ENCODE results near the gene KRTAP9-7. TPM values are rescaled to one million over a fixed set of nuclear protein-coding genes. Genes with fewer than 3 reads are reported as not detected.
"Not testable (repeated sequence)": the region's sequence is repeated elsewhere in the genome, so short reads cannot be mapped to it uniquely, and the experiment has no call there.

The KRTAP9-7 gene
- total RNA-seq, 2 experiments from 2014 or later: not detected

- no peak for DNase-seq
- Mint-ChIP-seq H3K36me3 (no peaks in the 10 kb centered on the region), H3K9me3 (no peaks in the 10 kb centered on the region), H3K4me3 (no peak overlapping the region), H3K27ac (no peak overlapping the region), H3K4me1 (peaks cover 12% of the 10 kb centered on the region), H3K27me3 (no peaks in the 10 kb centered on the region)
Observed at GRCh38 chr17:41256291-41256685, 19.2 kb upstream of the KRTAP9-7 start.

- no peaks in the 10 kb centered on the region for H3K9me3 Mint-ChIP-seq
- H3K36me3 Mint-ChIP-seq: no peaks in the 10 kb centered on the region
- no peak overlapping the region for H3K4me3 Mint-ChIP-seq
- peaks cover 11% of the 10 kb centered on the region for H3K4me1 Mint-ChIP-seq
- no peak overlapping the region for H3K27ac Mint-ChIP-seq
- H3K27me3 Mint-ChIP-seq: no peaks in the 10 kb centered on the region
- DNase-seq: no peak
Observed at GRCh38 chr17:41258406-41258805, 17.1 kb upstream of the KRTAP9-7 start.

- H3K4me3 Mint-ChIP-seq: no peak overlapping the region
- DNase-seq: no peak
- H3K36me3 Mint-ChIP-seq: no peaks in the 10 kb centered on the region
- H3K9me3 Mint-ChIP-seq: no peaks in the 10 kb centered on the region
- no peak overlapping the region for H3K27ac Mint-ChIP-seq
- no peaks in the 10 kb centered on the region for H3K27me3 Mint-ChIP-seq
- H3K4me1 Mint-ChIP-seq: peaks cover 17% of the 10 kb centered on the region
Observed at GRCh38 chr17:41263212-41263611, 12.3 kb upstream of the KRTAP9-7 start.

DNA sequence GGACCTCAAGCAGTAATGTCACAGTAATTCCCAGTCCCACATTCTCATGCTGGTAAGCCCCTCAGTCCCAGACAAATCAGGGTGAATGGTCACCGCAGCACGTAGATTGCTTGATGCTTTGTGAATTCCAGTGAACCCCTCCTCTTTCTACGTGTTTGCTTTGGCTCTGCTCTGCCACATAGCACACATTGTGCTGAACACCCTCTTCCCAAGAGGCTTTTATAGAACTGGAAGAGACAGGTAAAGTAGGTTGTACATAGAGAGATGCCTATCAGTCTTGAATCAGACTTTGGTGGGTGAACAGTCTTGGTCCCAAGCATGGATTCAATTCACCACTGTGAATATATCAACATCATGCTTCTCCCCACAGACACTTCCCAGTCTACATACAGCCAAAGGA is 10.9 kb upstream of the KRTAP9-7 start:
- no peak for DNase-seq
- Mint-ChIP-seq H3K9me3 (no peaks in the 10 kb centered on the region), H3K36me3 (no peaks in the 10 kb centered on the region), H3K4me3 (no peak overlapping the region), H3K27ac (no peak overlapping the region), H3K27me3 (no peaks in the 10 kb centered on the region), H3K4me1 (peaks cover 17% of the 10 kb centered on the region)

- no peak within 1 kb of the TSS for H3K4me3 Mint-ChIP-seq
- peaks cover 16% of the 10 kb centered on the region for H3K4me1 Mint-ChIP-seq
- no peaks in the 10 kb centered on the region for H3K27me3 Mint-ChIP-seq
- no peak for DNase-seq
- no peaks in the 10 kb centered on the region for H3K36me3 Mint-ChIP-seq
- H3K27ac Mint-ChIP-seq: no peak within 1 kb of the TSS
- no peaks in the 10 kb centered on the region for H3K9me3 Mint-ChIP-seq
Observed at GRCh38 chr17:41265078-41265477, 10.4 kb upstream of the KRTAP9-7 start, which contains the start of gene KRTAP9-6. KRTAP9-6 (plus strand) TSS chr17:41265378; CDS start chr17:41265378, 0 bp downstream.

- H3K4me1 Mint-ChIP-seq: peaks cover 6% of the 10 kb centered on the region
- no peaks in the 10 kb centered on the region for H3K36me3 Mint-ChIP-seq
- H3K4me3 Mint-ChIP-seq: no peak overlapping the region
- no peak for DNase-seq
- no peaks in the 10 kb centered on the region for H3K9me3 Mint-ChIP-seq
- H3K27ac Mint-ChIP-seq: no peak overlapping the region
- no peaks in the 10 kb centered on the region for H3K27me3 Mint-ChIP-seq
Observed at GRCh38 chr17:41267711-41268110, 7.8 kb upstream of the KRTAP9-7 start.

- H3K27ac Mint-ChIP-seq, H3K4me1 Mint-ChIP-seq, H3K9me3 Mint-ChIP-seq, H3K27me3 Mint-ChIP-seq, H3K4me3 Mint-ChIP-seq, H3K36me3 Mint-ChIP-seq, DNase-seq: not testable (repeated sequence)
Observed at GRCh38 chr17:41271323-41271722, 4.2 kb upstream of the KRTAP9-7 start.

DNA sequence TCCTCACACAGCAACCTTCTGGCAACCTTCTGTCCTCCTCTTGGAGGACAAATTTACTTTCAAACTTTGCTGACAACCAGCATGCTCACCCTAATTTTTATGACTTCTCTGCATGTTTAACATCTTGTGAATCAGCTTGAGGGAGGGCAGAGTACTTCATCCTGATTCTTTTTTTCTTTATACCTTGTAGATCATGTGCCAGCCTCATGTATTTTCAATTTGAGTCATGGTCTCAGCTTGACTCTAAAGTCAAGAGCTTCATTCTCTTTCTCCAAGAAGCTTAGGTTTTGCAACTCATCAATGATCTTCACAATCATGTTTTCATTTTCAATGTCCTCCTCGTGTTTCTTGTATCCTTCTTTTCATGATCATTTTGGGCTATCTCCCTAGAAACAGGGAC is 3.6 kb upstream of the KRTAP9-7 start:
- no peak for DNase-seq
- Mint-ChIP-seq H3K36me3 (no peaks in the 10 kb centered on the region), H3K4me1 (no peaks in the 10 kb centered on the region), H3K27ac (no peak overlapping the region), H3K9me3 (no peaks in the 10 kb centered on the region), H3K4me3 (no peak overlapping the region), H3K27me3 (peaks cover 6% of the 10 kb centered on the region)

DNA sequence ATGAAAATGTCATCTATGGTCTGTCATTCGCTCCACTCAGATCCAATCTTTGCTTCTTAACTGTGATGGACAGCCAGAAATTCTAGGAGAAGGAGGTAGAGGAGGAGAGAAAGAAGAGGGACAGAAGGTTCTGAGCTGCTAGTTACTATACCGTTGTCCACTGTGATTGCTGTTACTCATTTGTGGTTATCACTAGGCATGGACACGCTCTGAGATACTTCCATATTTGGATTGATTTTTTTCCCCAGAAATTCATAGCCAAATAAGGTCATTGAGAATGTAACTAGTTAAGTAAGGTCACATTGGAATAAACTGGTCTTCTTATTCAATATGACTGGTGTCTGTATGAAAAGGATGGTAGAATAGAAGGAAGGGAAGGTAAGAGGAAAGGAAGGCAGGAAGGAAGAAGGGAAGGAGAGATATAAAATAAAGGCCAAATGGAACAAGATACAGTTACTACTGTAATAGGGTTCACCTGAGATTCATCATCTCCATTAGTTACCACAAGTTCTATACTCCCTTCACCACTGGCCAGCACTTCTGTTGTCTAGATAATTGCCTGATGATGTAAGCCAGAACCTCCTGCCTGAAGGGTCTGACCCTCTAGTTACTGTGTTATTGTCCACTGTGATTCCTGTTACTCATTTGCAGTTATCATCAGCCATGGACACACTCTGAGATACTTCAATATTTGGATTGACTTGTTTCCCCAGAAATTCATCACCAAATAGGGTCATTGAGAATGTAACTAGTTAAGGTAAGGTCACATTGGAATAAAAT is 2.9 kb downstream of the KRTAP9-7 start:
- Mint-ChIP-seq H3K4me3 (no peak overlapping the region), H3K4me1 (no peaks in the 10 kb centered on the region), H3K36me3 (no peaks in the 10 kb centered on the region), H3K27ac (no peak overlapping the region), H3K9me3 (peaks cover 1% of the 10 kb centered on the region), H3K27me3 (peaks cover 6% of the 10 kb centered on the region)
- DNase-seq: no peak

DNA sequence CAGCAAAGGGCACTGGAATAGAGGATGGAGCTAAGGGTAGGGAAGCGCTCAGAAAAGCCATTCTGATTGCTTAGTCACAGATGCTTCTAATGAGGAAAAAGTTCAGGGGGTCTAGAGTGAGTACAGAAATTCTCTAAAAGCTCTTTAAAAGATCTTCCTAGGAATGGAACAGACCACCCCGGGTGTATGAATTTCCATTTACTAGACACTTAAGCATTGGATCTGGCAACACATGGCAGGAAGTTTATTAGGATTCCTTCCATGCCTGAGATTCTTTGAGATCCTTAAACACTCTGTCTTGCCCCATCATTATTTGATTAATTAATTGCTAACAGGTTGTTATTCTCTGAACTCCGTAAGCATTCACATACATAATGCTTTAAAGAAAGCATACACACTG is 8.5 kb downstream of the KRTAP9-7 start:
- peaks cover 1% of the 10 kb centered on the region for H3K9me3 Mint-ChIP-seq
- peaks cover 8% of the 10 kb centered on the region for H3K4me1 Mint-ChIP-seq
- no peak overlapping the region for H3K27ac Mint-ChIP-seq
- no peaks in the 10 kb centered on the region for H3K36me3 Mint-ChIP-seq
- no peak overlapping the region for H3K4me3 Mint-ChIP-seq
- H3K27me3 Mint-ChIP-seq: no peaks in the 10 kb centered on the region
- no peak for DNase-seq

GRCh38 chr17:41284546-41284945 is 9.0 kb downstream of the KRTAP9-7 start:
- Mint-ChIP-seq H3K9me3 (peaks cover 1% of the 10 kb centered on the region), H3K4me1 (peaks cover 8% of the 10 kb centered on the region), H3K27ac (no peak overlapping the region), H3K27me3 (no peaks in the 10 kb centered on the region), H3K4me3 (no peak overlapping the region), H3K36me3 (no peaks in the 10 kb centered on the region)
- no peak for DNase-seq

GRCh38 chr17:41287050-41287449 is 11.6 kb downstream of the KRTAP9-7 start:
- no peak for DNase-seq
- Mint-ChIP-seq H3K27ac (no peak overlapping the region), H3K4me1 (peaks cover 8% of the 10 kb centered on the region), H3K27me3 (peaks cover 3% of the 10 kb centered on the region), H3K9me3 (no peaks in the 10 kb centered on the region), H3K4me3 (no peak overlapping the region), H3K36me3 (no peaks in the 10 kb centered on the region)

DNA sequence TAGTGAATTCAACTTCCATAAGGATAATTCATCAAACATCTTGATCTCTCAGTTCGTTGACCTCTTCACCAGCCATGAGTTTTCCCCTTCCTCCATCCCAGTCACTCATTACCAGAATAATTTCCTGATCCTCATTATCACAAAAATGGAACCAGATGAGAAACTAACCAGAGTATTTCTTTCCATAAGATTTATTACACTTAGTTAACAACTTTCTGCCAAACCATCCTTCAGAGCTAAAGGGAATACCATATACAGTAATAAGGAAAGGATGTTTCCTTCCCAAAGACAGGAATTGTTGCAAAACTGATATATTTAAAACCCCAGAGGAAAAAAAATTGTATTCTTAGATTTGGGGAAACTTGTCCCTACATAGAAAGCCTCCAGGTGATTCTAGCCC is 18.5 kb downstream of the KRTAP9-7 start:
- Mint-ChIP-seq H3K36me3 (no peaks in the 10 kb centered on the region), H3K4me3 (no peak overlapping the region), H3K27ac (no peak overlapping the region), H3K27me3 (peaks cover 3% of the 10 kb centered on the region), H3K9me3 (no peaks in the 10 kb centered on the region), H3K4me1 (no peaks in the 10 kb centered on the region)
- DNase-seq: no peak

DNA sequence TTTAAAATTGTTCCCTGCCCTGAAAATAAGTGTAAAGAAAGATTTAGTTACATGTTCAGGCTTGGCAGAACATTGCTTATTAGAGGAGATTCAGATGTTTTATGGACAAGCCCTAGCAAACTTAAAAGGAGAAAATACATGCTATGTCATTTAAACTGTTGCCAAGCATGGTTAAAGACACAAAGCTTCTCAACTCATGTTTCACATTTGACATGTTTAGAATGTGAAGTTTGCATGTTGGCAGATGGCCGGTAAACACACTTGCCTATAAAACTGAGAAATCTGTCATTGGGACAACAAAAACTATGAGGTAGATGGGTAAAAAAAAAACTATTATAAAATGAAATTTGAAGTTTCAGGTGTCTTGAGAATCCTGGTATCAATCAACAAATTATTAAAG is 21.3 kb downstream of the KRTAP9-7 start:
- Mint-ChIP-seq H3K4me3 (no peak overlapping the region), H3K27me3 (no peaks in the 10 kb centered on the region), H3K36me3 (no peaks in the 10 kb centered on the region), H3K9me3 (peaks cover 2% of the 10 kb centered on the region), H3K4me1 (peaks cover 9% of the 10 kb centered on the region), H3K27ac (no peak overlapping the region)
- DNase-seq: no peak

DNA sequence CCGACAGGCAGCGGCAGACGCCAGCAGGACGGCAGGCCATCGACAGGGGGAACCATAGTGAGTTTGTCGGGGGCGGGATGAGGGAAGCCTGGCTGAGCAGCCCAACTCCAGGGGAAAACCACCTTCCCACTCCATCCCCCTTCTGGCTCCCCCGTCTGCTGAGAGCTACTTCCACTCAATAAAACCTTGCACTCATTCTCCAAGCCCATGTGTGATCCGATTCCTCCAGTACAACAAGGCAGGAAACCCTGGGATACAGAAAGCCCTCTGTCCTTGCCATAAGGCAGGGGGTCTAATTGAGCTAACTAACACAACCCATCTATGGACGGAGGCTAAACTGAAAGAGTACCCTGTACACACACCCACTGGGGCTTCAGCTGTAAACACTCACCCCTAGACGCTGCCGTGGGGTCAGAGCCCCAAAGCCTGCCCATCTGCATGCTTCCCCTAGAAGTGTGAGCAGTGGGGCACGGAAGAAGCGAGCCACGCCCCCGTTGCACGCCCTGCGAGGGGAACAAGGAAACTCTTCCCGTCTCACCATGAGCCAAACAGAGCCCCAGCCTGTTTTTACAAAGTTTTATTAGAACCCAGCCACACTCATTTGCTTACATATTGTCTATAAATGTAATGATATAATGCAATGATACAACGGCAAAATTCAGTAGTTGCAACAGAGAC is 23.1 kb downstream of the KRTAP9-7 start:
- Mint-ChIP-seq H3K27ac (no peak overlapping the region), H3K36me3 (no peaks in the 10 kb centered on the region), H3K4me1 (peaks cover 12% of the 10 kb centered on the region), H3K9me3 (peaks cover 5% of the 10 kb centered on the region), H3K4me3 (no peak overlapping the region), H3K27me3 (no peaks in the 10 kb centered on the region)
- no peak for DNase-seq

All from activated naive CD8-positive, alpha-beta T cell treated with anti-CD3 and anti-CD28 coated beads for 36 hours (primary cell).